Measurements from ENCODE around the gene CUL4B.

DNA sequence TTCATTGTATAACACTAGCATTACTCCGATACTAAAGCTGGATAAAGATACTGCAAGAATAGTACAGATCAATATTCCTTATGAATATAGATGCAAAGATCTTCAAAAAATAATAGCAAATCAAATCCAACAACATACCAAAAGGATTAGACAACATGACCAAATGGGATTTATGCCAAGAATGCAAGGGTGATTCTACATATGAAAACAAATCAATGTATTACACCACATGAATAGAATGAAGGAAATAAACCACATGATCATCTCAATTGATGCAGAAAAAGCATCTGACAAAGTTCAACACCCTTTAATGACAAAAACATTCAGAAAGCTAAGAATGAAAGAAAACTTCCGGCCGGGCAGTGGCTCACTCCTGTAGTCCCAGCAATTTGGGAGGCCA is 42.8 kb downstream of the CUL4B start:
- TF ChIP-seq, protein P1, sequence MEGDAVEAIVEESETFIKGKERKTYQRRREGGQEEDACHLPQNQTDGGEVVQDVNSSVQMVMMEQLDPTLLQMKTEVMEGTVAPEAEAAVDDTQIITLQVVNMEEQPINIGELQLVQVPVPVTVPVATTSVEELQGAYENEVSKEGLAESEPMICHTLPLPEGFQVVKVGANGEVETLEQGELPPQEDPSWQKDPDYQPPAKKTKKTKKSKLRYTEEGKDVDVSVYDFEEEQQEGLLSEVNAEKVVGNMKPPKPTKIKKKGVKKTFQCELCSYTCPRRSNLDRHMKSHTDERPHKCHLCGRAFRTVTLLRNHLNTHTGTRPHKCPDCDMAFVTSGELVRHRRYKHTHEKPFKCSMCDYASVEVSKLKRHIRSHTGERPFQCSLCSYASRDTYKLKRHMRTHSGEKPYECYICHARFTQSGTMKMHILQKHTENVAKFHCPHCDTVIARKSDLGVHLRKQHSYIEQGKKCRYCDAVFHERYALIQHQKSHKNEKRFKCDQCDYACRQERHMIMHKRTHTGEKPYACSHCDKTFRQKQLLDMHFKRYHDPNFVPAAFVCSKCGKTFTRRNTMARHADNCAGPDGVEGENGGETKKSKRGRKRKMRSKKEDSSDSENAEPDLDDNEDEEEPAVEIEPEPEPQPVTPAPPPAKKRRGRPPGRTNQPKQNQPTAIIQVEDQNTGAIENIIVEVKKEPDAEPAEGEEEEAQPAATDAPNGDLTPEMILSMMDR (IDR thresholded peaks at IDR 0.05; ENCODE audit: insufficient read depth, low read length) = no peak
- TF ChIP-seq, protein P2, sequence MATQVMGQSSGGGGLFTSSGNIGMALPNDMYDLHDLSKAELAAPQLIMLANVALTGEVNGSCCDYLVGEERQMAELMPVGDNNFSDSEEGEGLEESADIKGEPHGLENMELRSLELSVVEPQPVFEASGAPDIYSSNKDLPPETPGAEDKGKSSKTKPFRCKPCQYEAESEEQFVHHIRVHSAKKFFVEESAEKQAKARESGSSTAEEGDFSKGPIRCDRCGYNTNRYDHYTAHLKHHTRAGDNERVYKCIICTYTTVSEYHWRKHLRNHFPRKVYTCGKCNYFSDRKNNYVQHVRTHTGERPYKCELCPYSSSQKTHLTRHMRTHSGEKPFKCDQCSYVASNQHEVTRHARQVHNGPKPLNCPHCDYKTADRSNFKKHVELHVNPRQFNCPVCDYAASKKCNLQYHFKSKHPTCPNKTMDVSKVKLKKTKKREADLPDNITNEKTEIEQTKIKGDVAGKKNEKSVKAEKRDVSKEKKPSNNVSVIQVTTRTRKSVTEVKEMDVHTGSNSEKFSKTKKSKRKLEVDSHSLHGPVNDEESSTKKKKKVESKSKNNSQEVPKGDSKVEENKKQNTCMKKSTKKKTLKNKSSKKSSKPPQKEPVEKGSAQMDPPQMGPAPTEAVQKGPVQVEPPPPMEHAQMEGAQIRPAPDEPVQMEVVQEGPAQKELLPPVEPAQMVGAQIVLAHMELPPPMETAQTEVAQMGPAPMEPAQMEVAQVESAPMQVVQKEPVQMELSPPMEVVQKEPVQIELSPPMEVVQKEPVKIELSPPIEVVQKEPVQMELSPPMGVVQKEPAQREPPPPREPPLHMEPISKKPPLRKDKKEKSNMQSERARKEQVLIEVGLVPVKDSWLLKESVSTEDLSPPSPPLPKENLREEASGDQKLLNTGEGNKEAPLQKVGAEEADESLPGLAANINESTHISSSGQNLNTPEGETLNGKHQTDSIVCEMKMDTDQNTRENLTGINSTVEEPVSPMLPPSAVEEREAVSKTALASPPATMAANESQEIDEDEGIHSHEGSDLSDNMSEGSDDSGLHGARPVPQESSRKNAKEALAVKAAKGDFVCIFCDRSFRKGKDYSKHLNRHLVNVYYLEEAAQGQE (IDR thresholded peaks at IDR 0.05; ENCODE audit: insufficient replicate concordance, low read depth) = no peak
- no peak for TF ChIP-seq GABPA (IDR thresholded peaks at IDR 0.05; ENCODE audit: low read depth)
